ENCODE measurements around the gene HK3. TPM values are rescaled to one million over a fixed set of nuclear protein-coding genes. Genes with fewer than 3 reads are reported as not detected.

The HK3 gene
- not detected for polyA plus RNA-seq (2013, experiment 1 of 2)
- 0.01 TPM for polyA plus RNA-seq (2013, experiment 2 of 2)

GRCh38 chr5:176899296-176899891, at the start of gene HK3:
Gene HK3, minus strand, starts transcription at chr5:176899346. Its CDS starts 3,187 bp downstream, at chr5:176896159.
- peaks cover 8 to 32% of the 10 kb centered on the region in 2 donors for H3K36me3 ChIP-seq (replicated peaks in 1 of 2; ENCODE audit: control insufficient read depth in 2 of 2, insufficient read depth in 2 of 2, low read length in 2 of 2)
- H3K4me2 ChIP-seq (ENCODE audit: insufficient read depth, low read length, poor library complexity, severe bottlenecking) = no peak within 1 kb of the TSS
- no peak within 1 kb of the TSS for H3K4me3 ChIP-seq (ENCODE audit: low read length in 2 of 2)
- H2BK120ac ChIP-seq (ENCODE audit: low read depth, low read length) = no peak within 1 kb of the TSS
- H3K18ac ChIP-seq (ENCODE audit: low read length) = peak within 1 kb of the TSS; percentile 18
- no peak within 1 kb of the TSS for H3K14ac ChIP-seq (ENCODE audit: low read length)
- H4K8ac ChIP-seq (ENCODE audit: low read depth, low read length) = no peak within 1 kb of the TSS
- H2BK5ac ChIP-seq (ENCODE audit: low read length) = no peak within 1 kb of the TSS
- H3K23ac ChIP-seq (ENCODE audit: low read depth, low read length, poor library complexity) = no peak within 1 kb of the TSS
- H2AK5ac ChIP-seq (ENCODE audit: low read depth, low read length) = peak within 1 kb of the TSS; percentile 28
- no peak within 1 kb of the TSS for H2BK12ac ChIP-seq (ENCODE audit: low read length)
- no peak within 1 kb of the TSS for H3K9ac ChIP-seq (ENCODE audit: low read depth, low read length, poor library complexity)
- H3K9me3 ChIP-seq (replicated peaks in 1 of 2; ENCODE audit: control insufficient read depth in 2 of 2, insufficient read depth in 1 of 2, low read depth in 1 of 2, low read length in 2 of 2) = peaks cover 0 to 2% of the 10 kb centered on the region in 2 donors
- no CpG with 5 or more reads among the region's 9 CpGs for WGBS, 2 donors (ENCODE audit: extremely low coverage in 2 of 2, insufficient read length in 2 of 2, insufficient replicate concordance in 1 of 2)
- H3K79me1 ChIP-seq (ENCODE audit: low read depth, low read length) = no peaks in the 10 kb centered on the region
- no peaks in the 10 kb centered on the region for H3K27me3 ChIP-seq (ENCODE audit: control insufficient read depth in 3 of 3, insufficient read depth in 3 of 3, low read depth in 1 of 3, low read length in 3 of 3)
- no peak within 1 kb of the TSS for H2AFZ ChIP-seq (ENCODE audit: low read length)
- H4K91ac ChIP-seq (ENCODE audit: low read depth, low read length, poor library complexity) = no peak within 1 kb of the TSS
- peaks cover 0 to 6% of the 10 kb centered on the region in 2 donors for H3K4me1 ChIP-seq (ENCODE audit: control insufficient read depth in 2 of 2, insufficient read depth in 1 of 2, low read depth in 1 of 2, low read length in 2 of 2)
- DNase-seq (ENCODE audit: low spot score) = no peak
- no peak within 1 kb of the TSS for H3K4ac ChIP-seq (ENCODE audit: low read length)
- H2BK15ac ChIP-seq (ENCODE audit: low read length) = no peak within 1 kb of the TSS
- H3K27ac ChIP-seq (replicated peaks; ENCODE audit: low read length) = no peak within 1 kb of the TSS

- H2BK120ac ChIP-seq (ENCODE audit: low read depth, low read length) = no peak overlapping the region
- no peak overlapping the region for H3K27ac ChIP-seq (replicated peaks; ENCODE audit: low read length)
- H3K14ac ChIP-seq (ENCODE audit: low read length) = no peak overlapping the region
- no peak overlapping the region for H4K91ac ChIP-seq (ENCODE audit: low read depth, low read length, poor library complexity)
- H3K4me3 ChIP-seq (ENCODE audit: low read length in 2 of 2) = no peak overlapping the region
- H4K8ac ChIP-seq (ENCODE audit: low read depth, low read length) = no peak overlapping the region
- H2BK15ac ChIP-seq (ENCODE audit: low read length) = no peak overlapping the region
- no peak overlapping the region for H2AFZ ChIP-seq (ENCODE audit: low read length)
- no peak overlapping the region for H3K4ac ChIP-seq (ENCODE audit: low read length)
- H3K9ac ChIP-seq (ENCODE audit: low read depth, low read length, poor library complexity) = no peak overlapping the region
- H2BK5ac ChIP-seq (ENCODE audit: low read length) = no peak overlapping the region
- H3K9me3 ChIP-seq (replicated peaks in 1 of 2; ENCODE audit: control insufficient read depth in 2 of 2, insufficient read depth in 1 of 2, low read depth in 1 of 2, low read length in 2 of 2) = no peaks in the 10 kb centered on the region
- no peak overlapping the region for H3K18ac ChIP-seq (ENCODE audit: low read length)
- WGBS, 2 donors (ENCODE audit: extremely low coverage in 2 of 2, insufficient read length in 2 of 2, insufficient replicate concordance in 1 of 2) = no CpG with 5 or more reads among the region's 1 CpG
- no peaks in the 10 kb centered on the region for H3K4me1 ChIP-seq (ENCODE audit: control insufficient read depth in 2 of 2, insufficient read depth in 1 of 2, low read depth in 1 of 2, low read length in 2 of 2)
- DNase-seq (ENCODE audit: low spot score) = no peak
- peaks cover 4 to 93% of the 10 kb centered on the region in 2 donors for H3K36me3 ChIP-seq (replicated peaks in 1 of 2; ENCODE audit: control insufficient read depth in 2 of 2, insufficient read depth in 2 of 2, low read length in 2 of 2)
- no peak overlapping the region for H2AK5ac ChIP-seq (ENCODE audit: low read depth, low read length)
- no peak overlapping the region for H2BK12ac ChIP-seq (ENCODE audit: low read length)
- H3K27me3 ChIP-seq (ENCODE audit: control insufficient read depth in 3 of 3, insufficient read depth in 3 of 3, low read depth in 1 of 3, low read length in 3 of 3) = no peaks in the 10 kb centered on the region
- H3K4me2 ChIP-seq (ENCODE audit: insufficient read depth, low read length, poor library complexity, severe bottlenecking) = no peak overlapping the region
- peaks cover 2% of the 10 kb centered on the region for H3K79me1 ChIP-seq (ENCODE audit: low read depth, low read length)
- H3K23ac ChIP-seq (ENCODE audit: low read depth, low read length, poor library complexity) = no peak overlapping the region
Observed at GRCh38 chr5:176948458-176948857, 49.3 kb upstream of the HK3 start.

GRCh38 chr5:176947847-176948246, 48.7 kb upstream of the HK3 start:
- peaks cover 2% of the 10 kb centered on the region for H3K79me1 ChIP-seq (ENCODE audit: low read depth, low read length)
- no peak overlapping the region for H4K91ac ChIP-seq (ENCODE audit: low read depth, low read length, poor library complexity)
- H3K9me3 ChIP-seq (replicated peaks in 1 of 2; ENCODE audit: control insufficient read depth in 2 of 2, insufficient read depth in 1 of 2, low read depth in 1 of 2, low read length in 2 of 2) = no peaks in the 10 kb centered on the region
- DNase-seq (ENCODE audit: low spot score) = no peak
- no peak overlapping the region for H3K18ac ChIP-seq (ENCODE audit: low read length)
- no CpG with 5 or more reads among the region's 2 CpGs for WGBS, 2 donors (ENCODE audit: extremely low coverage in 2 of 2, insufficient read length in 2 of 2, insufficient replicate concordance in 1 of 2)
- H2BK120ac ChIP-seq (ENCODE audit: low read depth, low read length) = no peak overlapping the region
- no peak overlapping the region for H3K9ac ChIP-seq (ENCODE audit: low read depth, low read length, poor library complexity)
- no peak overlapping the region for H3K23ac ChIP-seq (ENCODE audit: low read depth, low read length, poor library complexity)
- no peaks in the 10 kb centered on the region for H3K4me1 ChIP-seq (ENCODE audit: control insufficient read depth in 2 of 2, insufficient read depth in 1 of 2, low read depth in 1 of 2, low read length in 2 of 2)
- no peak overlapping the region for H3K27ac ChIP-seq (replicated peaks; ENCODE audit: low read length)
- no peak overlapping the region for H2AK5ac ChIP-seq (ENCODE audit: low read depth, low read length)
- no peak overlapping the region for H3K4me2 ChIP-seq (ENCODE audit: insufficient read depth, low read length, poor library complexity, severe bottlenecking)
- H3K4me3 ChIP-seq (ENCODE audit: low read length in 2 of 2) = no peak overlapping the region
- H3K36me3 ChIP-seq (replicated peaks in 1 of 2; ENCODE audit: control insufficient read depth in 2 of 2, insufficient read depth in 2 of 2, low read length in 2 of 2) = peaks cover 6 to 93% of the 10 kb centered on the region in 2 donors
- H3K4ac ChIP-seq (ENCODE audit: low read length) = no peak overlapping the region
- H3K14ac ChIP-seq (ENCODE audit: low read length) = no peak overlapping the region
- H2BK5ac ChIP-seq (ENCODE audit: low read length) = no peak overlapping the region
- H4K8ac ChIP-seq (ENCODE audit: low read depth, low read length) = no peak overlapping the region
- H2BK15ac ChIP-seq (ENCODE audit: low read length) = no peak overlapping the region
- no peak overlapping the region for H2BK12ac ChIP-seq (ENCODE audit: low read length)
- H2AFZ ChIP-seq (ENCODE audit: low read length) = no peak overlapping the region
- H3K27me3 ChIP-seq (ENCODE audit: control insufficient read depth in 3 of 3, insufficient read depth in 3 of 3, low read depth in 1 of 3, low read length in 3 of 3) = no peaks in the 10 kb centered on the region

- no peak overlapping the region for H3K27ac ChIP-seq (replicated peaks; ENCODE audit: low read length)
Observed at GRCh38 chr5:176944268-176944667, 45.1 kb upstream of the HK3 start.

More at GRCh38 chr5:176944268-176944667, 45.1 kb upstream of the HK3 start:
- H2BK5ac ChIP-seq (ENCODE audit: low read length) = no peak overlapping the region
- no peak overlapping the region for H3K9ac ChIP-seq (ENCODE audit: low read depth, low read length, poor library complexity)
- H3K4me3 ChIP-seq (ENCODE audit: low read length in 2 of 2) = no peak overlapping the region
- no peak overlapping the region for H4K8ac ChIP-seq (ENCODE audit: low read depth, low read length)
- H2BK120ac ChIP-seq (ENCODE audit: low read depth, low read length) = no peak overlapping the region
- no peak overlapping the region for H3K18ac ChIP-seq (ENCODE audit: low read length)
- no peak overlapping the region for H2BK15ac ChIP-seq (ENCODE audit: low read length)
- no peak overlapping the region for H4K91ac ChIP-seq (ENCODE audit: low read depth, low read length, poor library complexity)
- H3K4me2 ChIP-seq (ENCODE audit: insufficient read depth, low read length, poor library complexity, severe bottlenecking) = no peak overlapping the region
- no peaks in the 10 kb centered on the region for H3K4me1 ChIP-seq (ENCODE audit: control insufficient read depth in 2 of 2, insufficient read depth in 1 of 2, low read depth in 1 of 2, low read length in 2 of 2)
- no CpG with 5 or more reads among the region's 2 CpGs for WGBS, 2 donors (ENCODE audit: extremely low coverage in 2 of 2, insufficient read length in 2 of 2, insufficient replicate concordance in 1 of 2)
- no peak overlapping the region for H3K23ac ChIP-seq (ENCODE audit: low read depth, low read length, poor library complexity)
- no peak for DNase-seq (ENCODE audit: low spot score)
- no peak overlapping the region for H2BK12ac ChIP-seq (ENCODE audit: low read length)
- peaks cover 9 to 91% of the 10 kb centered on the region in 2 donors for H3K36me3 ChIP-seq (replicated peaks in 1 of 2; ENCODE audit: control insufficient read depth in 2 of 2, insufficient read depth in 2 of 2, low read length in 2 of 2)
- H3K79me1 ChIP-seq (ENCODE audit: low read depth, low read length) = peaks cover 2% of the 10 kb centered on the region
- no peaks in the 10 kb centered on the region for H3K9me3 ChIP-seq (replicated peaks in 1 of 2; ENCODE audit: control insufficient read depth in 2 of 2, insufficient read depth in 1 of 2, low read depth in 1 of 2, low read length in 2 of 2)
- no peak overlapping the region for H3K4ac ChIP-seq (ENCODE audit: low read length)
- no peaks in the 10 kb centered on the region for H3K27me3 ChIP-seq (ENCODE audit: control insufficient read depth in 3 of 3, insufficient read depth in 3 of 3, low read depth in 1 of 3, low read length in 3 of 3)
- H3K14ac ChIP-seq (ENCODE audit: low read length) = no peak overlapping the region
- no peak overlapping the region for H2AFZ ChIP-seq (ENCODE audit: low read length)
- H2AK5ac ChIP-seq (ENCODE audit: low read depth, low read length) = no peak overlapping the region

Data from neuronal stem cell (in vitro differentiated cells).